Erythroblast (primary cell): ENCODE results near the gene WHRN.

Experiments
- GATA1 ChIP-seq: IDR thresholded peaks from 2 replicates; pipeline ENCODE4 v1.6.1; 2011; ENCODE audit warnings: low read depth, mild to moderate bottlenecking, control low read depth, low read length, moderate library complexity
- POLR2A ChIP-seq: IDR thresholded peaks from 2 replicates; pipeline ENCODE4 v1.6.1; 2011; ENCODE audit warnings: mild to moderate bottlenecking, low read length

- TF ChIP-seq POLR2A, result no peak
- TF ChIP-seq GATA1, result no peak
These were observed 31.8 kb downstream of the WHRN start for GRCh38 chr9:114473447-114473801.
